GM18505 (cell line): ENCODE results near the gene TYK2.
"Not testable (repeated sequence)": the region's sequence is repeated elsewhere in the genome, so short reads cannot be mapped to it uniquely, and the experiment has no call there.

Source experiments
- ATAC-seq: cut with Tn5 transposase; IDR thresholded peaks from one replicate; pipeline ENCODE4 v1.9.1; 2021; ENCODE audit not compliant: unreplicated experiment
- POLR2A ChIP-seq: IDR thresholded peaks from 4 replicates; pipeline ENCODE4 v1.6.1; 2011; ENCODE audit warnings: borderline replicate concordance; ENCODE audit not compliant: insufficient read depth, insufficient read length; ENCODE audit errors: extremely low read depth

TYK2 gene

GRCh38 chr19:10343495-10343894 lies 36.9 kb downstream of the TYK2 start:
- TF ChIP-seq POLR2A, result no peak
- ATAC-seq, result no peak

- ATAC-seq, result no peak
- no peak for TF ChIP-seq POLR2A
Observed at GRCh38 chr19:10339977-10340376, 40.4 kb downstream of the TYK2 start.

- ATAC-seq, result peak; percentile 58
- peak; percentile 86 for TF ChIP-seq POLR2A
Observed at GRCh38 chr19:10339380-10339960, 40.9 kb downstream of the TYK2 start, which contains the start of gene ICAM3. TSS of gene ICAM3 (minus strand) at chr19:10339624. CDS start at chr19:10339614, 10 bp downstream.

GRCh38 chr19:10338940-10339339 lies 41.4 kb downstream of the TYK2 start:
- ATAC-seq, result no peak
- no peak for TF ChIP-seq POLR2A

- not testable (repeated sequence) for ATAC-seq
Observed at GRCh38 chr19:10336725-10337124, 43.6 kb downstream of the TYK2 start.

- no peak for ATAC-seq
- no peak for TF ChIP-seq POLR2A
Observed at GRCh38 chr19:10335352-10335985, 44.9 kb downstream of the TYK2 start.

- TF ChIP-seq POLR2A, result no peak
- no peak for ATAC-seq
Observed at GRCh38 chr19:10334588-10335351, 45.6 kb downstream of the TYK2 start.

GRCh38 chr19:10333758-10334587 lies 46.4 kb downstream of the TYK2 start:
- no peak for TF ChIP-seq POLR2A
- no peak for ATAC-seq

- ATAC-seq, result peak; percentile 88
- peak; percentile 91 for TF ChIP-seq POLR2A
Observed at GRCh38 chr19:10332965-10333757, 47.2 kb downstream of the TYK2 start, which contains the start of gene RAVER1. TSS of gene RAVER1 (minus strand) at chr19:10333529. CDS start at chr19:10333507, 22 bp downstream.

- TF ChIP-seq POLR2A, result no peak
Observed at GRCh38 chr19:10332158-10332964, 48.0 kb downstream of the TYK2 start.

GRCh38 chr19:10329555-10329954 lies 50.8 kb downstream of the TYK2 start:
- no peak for TF ChIP-seq POLR2A
- ATAC-seq, result no peak

More at GRCh38 chr19:10332158-10332964, 48.0 kb downstream of the TYK2 start:
- no peak for ATAC-seq
